CD4-positive, alpha-beta T cell treated with Interleukin-12 subunit alpha and Interleukin-12 subunit beta, for 1 hour (primary cell): ENCODE data around the gene FOXD1.

Source experiments
- DNase-seq: peaks from one replicate; pipeline ENCODE4 v3.0.0-alpha.2; 2020

Gene FOXD1

GRCh38 chr5:73437777-73438644 is 10.6 kb downstream of the FOXD1 start:
- DNase-seq: no peak

GRCh38 chr5:73437101-73437776 is 11.3 kb downstream of the FOXD1 start:
- DNase-seq: no peak

GRCh38 chr5:73436535-73437100 is 12.0 kb downstream of the FOXD1 start:
- DNase-seq: no peak

- DNase-seq: no peak
Measured at GRCh38 chr5:73435759-73436534, 12.6 kb downstream of the FOXD1 start.

GRCh38 chr5:73434907-73435306 is 13.7 kb downstream of the FOXD1 start:
- DNase-seq: no peak

- DNase-seq: no peak
Measured at GRCh38 chr5:73434461-73434860, 14.1 kb downstream of the FOXD1 start.

GRCh38 chr5:73433982-73434342 is 14.6 kb downstream of the FOXD1 start:
- no peak for DNase-seq

GRCh38 chr5:73433272-73433981 is 15.2 kb downstream of the FOXD1 start:
- DNase-seq: no peak

GRCh38 chr5:73431204-73431851 is 17.2 kb downstream of the FOXD1 start:
- DNase-seq: no peak

GRCh38 chr5:73426034-73426433 is 22.5 kb downstream of the FOXD1 start:
- DNase-seq: no peak

- no peak for DNase-seq
Measured at GRCh38 chr5:73424556-73424977, 24.0 kb downstream of the FOXD1 start.

- DNase-seq: no peak
Measured at GRCh38 chr5:73422164-73422563, 26.4 kb downstream of the FOXD1 start.

GRCh38 chr5:73420666-73421065 is 27.9 kb downstream of the FOXD1 start:
- DNase-seq: no peak

GRCh38 chr5:73419465-73420390 is 28.8 kb downstream of the FOXD1 start:
- DNase-seq: no peak

- DNase-seq: no peak
Measured at GRCh38 chr5:73419117-73419464, 29.5 kb downstream of the FOXD1 start.

- DNase-seq: no peak
Measured at GRCh38 chr5:73418244-73418691, 30.3 kb downstream of the FOXD1 start.

- no peak for DNase-seq
Measured at GRCh38 chr5:73417303-73418034, 31.1 kb downstream of the FOXD1 start.

GRCh38 chr5:73415617-73416016 is 33.0 kb downstream of the FOXD1 start:
- DNase-seq: no peak

GRCh38 chr5:73415171-73415570 is 33.4 kb downstream of the FOXD1 start:
- no peak for DNase-seq

GRCh38 chr5:73412597-73412988 is 36.0 kb downstream of the FOXD1 start:
- no peak for DNase-seq
